NCI-H1930 (cell line): ENCODE results near the gene TCERG1L.
"Not testable (repeated sequence)": the region's sequence is repeated elsewhere in the genome, so short reads cannot be mapped to it uniquely, and the experiment has no call there.

ENCODE experiments used
- DNase-seq, 2 experiments: peaks; one replicate each; lab custom pipeline; 2025; lab: John Stamatoyannopoulos, UW

TCERG1L gene

DNA sequence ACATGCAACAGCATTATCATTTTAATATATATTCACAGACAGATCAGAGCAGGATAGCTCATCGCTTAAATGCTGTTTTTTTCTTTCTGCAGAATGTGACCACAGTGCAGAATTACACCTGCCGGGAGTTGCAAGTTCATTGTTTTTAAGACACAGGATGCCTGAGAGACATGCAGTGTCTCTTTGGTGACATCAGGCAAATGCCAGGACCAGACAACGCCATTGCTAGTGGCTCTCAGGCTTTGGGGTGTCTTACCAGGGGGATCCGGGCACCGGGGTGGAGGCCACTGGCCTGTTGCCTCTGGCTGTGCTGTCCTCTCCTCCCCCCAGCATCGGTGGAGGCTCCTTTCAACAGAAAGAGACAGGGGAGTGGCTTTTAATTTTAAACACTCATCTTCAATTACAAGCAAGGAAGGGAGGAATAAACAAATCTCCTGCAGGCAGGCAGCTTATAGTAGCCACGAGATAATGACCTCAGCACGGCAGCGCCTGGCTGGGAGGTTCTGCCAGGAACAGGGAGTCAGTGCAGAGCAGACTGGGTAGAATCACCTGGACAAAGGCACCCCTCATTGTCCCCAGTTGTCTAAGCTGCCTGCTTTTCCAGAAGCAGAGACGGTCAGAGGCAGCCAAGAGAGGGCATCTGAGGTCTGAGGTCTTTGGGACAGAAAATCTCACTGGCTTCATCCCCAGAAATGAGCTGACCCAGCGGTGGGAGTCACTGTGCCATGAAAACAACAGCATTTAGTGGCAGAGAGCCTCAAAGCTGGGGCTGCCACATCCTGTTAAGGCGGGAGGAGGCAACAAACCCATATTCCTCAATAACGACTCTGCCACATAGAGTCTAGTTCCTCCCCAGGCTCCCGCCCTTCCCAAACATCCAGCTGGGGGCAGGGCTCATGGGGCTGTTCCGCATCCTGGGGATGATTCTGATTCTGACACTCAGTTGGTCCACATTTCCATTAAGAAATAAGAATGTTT, 148.4 kb downstream of the TCERG1L start:
- DNase-seq: no peak

DNA sequence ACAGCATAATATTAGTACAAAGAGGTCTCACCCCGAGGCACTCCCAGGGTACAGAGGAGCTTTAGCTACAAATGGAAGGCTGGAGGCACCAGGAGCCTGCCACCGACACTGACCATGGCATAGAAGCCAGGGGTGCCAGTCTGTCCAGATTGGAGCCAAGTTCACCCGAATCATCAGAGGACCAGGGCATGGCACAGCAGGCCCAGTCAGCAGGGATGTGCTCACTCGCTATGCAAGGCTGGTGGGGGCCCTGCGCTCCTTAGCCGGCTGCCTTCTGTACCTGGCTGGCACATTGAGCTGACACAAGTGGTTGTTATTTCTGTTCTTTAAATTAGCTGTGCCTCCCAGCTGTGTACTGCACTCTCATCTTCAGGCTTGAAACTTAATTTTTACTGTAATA, 149.3 kb downstream of the TCERG1L start:
- no peak for DNase-seq

DNA sequence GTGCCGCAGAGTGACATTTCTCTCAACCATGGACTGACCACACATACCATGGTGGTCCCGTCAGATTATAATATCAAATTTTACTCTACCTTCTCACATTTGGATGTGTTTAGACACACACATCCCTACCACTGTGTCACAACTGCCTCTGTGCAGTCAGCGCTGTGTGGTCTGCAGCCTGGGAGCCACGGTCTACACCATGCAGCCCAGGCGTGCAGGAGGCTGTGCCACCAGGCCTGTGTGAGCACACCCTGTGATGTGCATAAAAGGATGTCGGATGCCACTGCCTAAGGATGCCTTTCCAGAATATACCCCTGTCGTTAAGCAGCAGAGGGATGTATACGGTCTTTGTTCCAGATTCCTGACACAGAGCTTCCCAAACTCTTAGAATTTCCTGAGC, 150.4 kb downstream of the TCERG1L start:
- DNase-seq: no peak

DNA sequence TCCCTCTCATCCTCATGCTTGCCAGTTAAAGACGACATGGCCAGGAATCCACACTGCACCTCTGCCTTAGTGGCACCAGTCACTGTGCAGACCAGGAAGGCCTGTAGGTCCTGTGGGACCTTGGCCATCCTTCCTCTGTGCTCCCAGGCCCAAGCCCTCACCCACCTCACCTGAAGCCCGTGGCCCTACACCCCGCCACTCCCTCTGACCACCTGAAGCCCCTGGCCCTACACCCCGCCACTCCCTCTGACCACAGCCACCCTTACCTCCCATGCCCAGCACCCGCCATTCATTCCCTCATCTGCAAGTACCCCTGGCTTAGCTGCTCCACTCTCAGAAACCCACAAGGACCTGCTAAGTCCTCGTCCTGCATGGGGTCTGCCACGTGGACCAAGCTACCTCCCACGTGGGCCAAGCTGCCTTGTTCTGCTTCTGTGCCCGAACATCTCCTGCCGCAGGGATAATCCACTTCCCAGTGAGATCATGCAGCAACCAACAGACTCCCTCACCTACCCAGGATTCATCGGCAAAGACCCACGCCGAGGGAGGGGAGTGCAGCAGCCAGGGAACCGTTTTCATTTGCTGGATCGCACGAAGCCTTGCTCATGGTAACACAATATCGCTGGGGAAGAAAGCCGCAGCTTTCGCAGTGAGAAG, 151.2 kb downstream of the TCERG1L start:
- DNase-seq: no peak

DNA sequence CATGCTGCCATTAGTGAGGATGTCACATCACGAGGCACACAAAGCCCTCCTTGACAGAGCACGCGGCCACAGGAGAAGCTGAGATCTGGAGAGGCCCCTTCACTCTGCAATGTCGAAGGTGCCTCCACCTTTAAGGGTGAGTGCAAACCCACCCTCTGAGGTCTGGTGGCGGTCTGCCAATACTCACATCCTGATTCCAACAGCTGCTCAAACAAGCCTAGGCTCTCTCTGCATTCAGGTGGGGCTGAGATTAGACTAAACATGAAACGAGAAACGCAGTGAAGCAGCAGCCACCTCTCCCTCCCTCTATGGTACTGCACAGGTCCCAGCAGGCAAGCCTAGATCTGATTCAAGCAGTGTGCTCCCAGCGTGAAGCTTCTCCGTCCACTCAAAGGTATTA, 151.8 kb downstream of the TCERG1L start:
- DNase-seq: no peak

DNA sequence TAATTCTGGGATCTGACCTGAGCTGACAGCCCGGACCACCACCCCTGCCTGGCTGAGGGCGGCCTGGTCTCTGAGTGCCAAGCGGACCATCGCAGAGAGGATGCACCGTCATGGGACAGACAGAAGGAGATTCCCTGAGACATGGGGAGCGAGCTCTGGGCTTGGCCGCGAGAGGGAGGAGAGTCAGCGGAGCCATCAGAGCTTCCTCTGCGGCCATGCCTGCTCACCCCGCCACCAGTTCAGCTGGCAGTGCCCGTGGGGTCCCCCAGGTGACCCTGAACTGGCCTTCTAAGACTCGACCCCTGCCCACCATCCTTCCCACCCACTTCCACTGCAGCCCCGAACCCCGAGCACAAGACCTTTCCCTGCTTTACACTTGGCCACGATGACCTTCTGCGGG, 152.8 kb downstream of the TCERG1L start:
- DNase-seq: no peak

DNA sequence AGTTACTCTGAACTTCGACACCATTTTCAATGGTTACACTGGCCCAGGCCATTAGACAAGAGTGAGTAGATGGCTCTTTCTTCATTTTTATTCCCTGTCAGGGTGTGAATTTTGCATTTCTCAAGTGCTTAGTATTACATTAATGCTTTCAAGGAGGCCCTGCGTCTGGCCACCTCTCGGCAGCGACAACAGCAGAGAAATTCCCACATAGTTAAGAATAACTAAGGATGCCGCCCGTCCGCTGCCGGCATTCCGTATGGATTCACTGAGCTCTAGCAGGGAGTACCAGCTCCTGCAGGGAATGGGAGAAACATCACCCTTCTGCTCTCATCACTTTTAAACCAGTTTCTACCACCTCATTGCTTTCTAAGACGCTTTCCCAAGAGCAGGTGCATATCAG, 153.6 kb downstream of the TCERG1L start:
- no peak for DNase-seq

DNA sequence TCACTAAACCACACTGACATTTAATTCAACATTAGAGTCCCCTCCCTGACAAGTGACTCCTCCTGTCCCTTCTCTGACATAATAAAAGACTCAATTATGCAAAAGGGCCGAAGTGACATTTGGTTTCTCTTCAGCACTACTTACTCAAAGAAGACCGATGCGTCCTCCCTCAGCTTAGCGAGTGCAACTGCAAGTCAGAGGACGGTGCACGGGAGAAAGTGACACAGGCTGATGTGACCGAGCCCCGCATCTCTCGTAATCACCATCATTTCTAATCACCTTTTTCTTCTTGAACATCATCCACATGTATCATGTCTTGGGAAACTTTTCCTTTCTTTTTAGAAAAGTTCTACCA, 155.7 kb downstream of the TCERG1L start:
- DNase-seq: no peak

DNA sequence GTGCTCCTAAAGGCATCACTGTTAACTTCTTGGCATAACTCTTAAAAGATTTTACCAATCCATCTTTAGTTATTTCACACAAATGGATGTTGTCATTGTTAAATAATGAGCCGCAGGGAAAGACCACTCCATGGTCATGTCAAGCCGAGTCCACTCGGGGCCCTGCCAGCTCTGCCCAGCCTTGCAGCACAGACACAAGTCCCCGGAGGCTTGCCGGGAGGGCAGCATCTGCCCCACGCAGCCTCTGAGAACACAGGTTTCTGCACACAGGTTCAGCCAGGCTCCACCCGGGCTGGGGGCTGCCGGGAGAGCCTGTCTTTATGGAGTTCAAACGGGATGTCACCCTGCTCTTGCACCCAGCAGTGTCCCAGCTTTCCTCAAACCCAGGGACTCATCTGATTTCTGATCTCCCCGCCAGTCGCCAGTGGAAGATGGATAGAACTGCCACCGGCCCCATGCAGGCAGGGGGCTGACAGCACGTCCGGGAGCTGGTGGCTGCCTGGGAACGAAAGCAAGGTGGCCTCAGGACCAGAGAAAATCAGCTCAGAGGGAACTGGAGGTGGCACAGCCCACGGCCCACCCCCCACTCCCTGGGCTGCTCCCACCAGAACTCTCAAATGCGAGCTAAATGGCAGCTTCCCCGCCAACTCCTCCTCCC, 156.2 kb downstream of the TCERG1L start:
- DNase-seq: no peak

DNA sequence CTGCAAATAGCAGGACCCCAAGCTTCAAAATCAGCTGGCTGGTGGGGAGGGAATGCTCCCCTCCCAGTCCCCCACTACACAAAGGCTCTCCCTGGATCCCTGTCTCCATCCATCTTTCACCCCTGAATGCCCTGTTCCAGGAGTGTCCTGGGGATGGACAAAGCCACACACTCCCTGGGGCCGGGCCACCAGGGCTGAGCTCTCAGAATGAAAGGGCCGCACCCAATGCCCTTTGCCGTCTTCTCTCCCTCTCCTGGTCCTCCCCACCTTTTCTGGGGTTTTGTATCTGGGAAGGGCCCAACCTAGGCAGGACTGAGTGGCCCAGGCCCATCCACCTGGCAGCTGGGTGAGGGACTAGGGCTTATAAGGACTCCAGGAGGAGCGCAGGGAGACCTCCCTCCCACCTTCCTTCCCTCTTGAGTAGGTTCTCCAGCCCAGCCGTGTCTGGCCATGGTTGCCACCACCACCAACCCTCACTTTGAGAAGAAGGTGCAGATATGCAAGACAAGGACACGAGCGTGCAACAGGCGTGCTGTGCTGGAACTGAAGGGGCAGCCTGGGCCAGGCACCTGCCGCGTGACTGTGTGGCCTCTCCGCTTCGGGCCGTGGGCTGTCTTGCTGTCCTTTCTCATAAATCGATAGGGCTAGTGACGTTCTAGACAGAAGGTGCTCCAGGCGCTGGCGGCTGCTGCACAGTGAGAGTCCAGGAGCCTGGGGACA, 157.1 kb downstream of the TCERG1L start:
- DNase-seq: no peak

DNA sequence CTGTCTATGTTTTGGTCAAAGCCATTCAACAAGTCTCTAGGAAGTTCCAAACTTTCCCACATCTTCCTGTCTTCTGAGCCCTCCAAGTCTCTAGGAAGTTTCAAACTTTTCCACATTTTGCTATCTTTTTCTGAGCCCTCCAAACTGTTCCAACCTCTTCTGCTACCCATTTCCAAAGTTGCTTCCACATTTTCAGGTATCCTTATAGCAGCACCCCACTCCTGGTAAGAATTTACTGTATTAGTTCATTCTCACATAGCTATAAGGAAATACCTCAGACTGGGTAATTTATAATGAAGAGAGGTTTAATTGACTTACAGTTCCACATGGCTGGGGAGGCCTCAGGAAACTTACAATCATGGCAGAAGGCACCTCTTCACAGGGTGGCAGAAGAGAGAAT, 159.1 kb downstream of the TCERG1L start:
- DNase-seq: not testable (repeated sequence)

DNA sequence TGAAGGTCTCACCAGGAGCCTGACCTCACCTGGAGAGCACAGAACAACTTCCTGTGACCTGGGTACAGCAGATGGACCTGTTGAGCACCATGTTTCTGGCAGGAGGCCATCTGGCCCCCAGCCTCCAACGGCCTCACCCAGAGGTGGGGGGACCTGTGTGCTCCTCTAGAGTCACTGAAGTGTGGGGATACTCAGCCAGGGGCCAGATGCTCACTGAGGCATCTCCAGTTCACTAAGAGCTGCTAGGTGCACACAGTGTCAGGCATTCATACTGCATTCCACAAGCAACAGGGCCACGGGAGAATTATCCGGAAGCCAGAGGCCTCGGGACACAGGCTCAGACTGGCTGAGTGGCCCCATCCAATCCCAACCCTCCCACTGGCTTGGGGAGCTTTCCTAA, 161.4 kb downstream of the TCERG1L start:
- no peak for DNase-seq

DNA sequence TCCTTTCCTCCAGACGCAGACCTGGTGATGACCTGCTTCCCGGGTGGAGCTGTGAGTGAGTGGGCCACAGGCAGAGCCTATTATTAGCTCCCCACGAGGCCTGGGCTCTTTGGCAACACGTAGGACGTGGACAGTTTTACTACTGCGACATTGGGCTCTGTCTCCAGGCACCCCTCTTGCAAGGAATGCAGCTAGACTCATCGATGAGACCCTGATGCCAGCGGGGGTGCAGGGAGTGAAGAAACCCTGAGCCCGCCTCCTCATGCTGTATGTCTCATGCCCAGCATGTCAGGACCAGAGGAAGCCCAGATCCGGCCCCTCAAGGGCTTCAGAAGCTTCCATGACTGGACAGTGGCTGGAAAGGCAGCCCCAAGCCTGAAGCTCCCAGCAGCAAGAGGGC, 161.9 kb downstream of the TCERG1L start:
- no peak for DNase-seq

DNA sequence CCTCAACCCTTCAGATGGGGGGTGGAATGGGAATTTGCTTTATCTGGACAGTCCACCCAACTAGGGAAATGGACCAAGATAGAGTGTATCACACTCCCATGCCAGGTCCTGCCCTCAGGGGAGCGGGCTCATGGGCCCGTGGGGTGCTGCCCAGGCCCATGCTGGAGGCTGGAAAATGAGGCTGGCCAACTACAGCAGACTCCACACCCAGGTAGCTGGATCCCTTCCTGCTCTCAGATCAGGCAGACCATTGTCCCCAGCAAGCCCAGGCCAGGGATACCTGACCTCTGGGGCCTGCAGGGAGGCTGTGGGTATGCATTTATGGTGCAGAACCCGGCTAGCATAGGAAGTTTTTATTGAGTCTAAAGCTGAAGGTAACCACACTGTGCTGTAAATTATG, 162.4 kb downstream of the TCERG1L start:
- no peak for DNase-seq

DNA sequence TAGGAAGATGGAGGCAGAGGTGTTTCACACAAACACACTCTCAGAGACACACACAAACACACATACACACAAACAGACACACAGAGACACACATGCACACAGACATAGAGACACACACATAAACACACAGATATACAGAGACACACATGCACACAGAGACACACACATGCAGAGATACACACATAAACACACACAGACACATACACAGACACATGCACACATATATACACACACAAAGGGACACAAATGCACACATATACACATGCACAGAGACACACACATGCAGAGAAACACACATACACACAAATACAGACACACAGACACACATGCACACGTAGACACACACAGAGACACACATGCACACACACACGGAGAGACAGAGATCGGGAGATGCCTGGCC, 163.3 kb downstream of the TCERG1L start:
- DNase-seq: no peak

DNA sequence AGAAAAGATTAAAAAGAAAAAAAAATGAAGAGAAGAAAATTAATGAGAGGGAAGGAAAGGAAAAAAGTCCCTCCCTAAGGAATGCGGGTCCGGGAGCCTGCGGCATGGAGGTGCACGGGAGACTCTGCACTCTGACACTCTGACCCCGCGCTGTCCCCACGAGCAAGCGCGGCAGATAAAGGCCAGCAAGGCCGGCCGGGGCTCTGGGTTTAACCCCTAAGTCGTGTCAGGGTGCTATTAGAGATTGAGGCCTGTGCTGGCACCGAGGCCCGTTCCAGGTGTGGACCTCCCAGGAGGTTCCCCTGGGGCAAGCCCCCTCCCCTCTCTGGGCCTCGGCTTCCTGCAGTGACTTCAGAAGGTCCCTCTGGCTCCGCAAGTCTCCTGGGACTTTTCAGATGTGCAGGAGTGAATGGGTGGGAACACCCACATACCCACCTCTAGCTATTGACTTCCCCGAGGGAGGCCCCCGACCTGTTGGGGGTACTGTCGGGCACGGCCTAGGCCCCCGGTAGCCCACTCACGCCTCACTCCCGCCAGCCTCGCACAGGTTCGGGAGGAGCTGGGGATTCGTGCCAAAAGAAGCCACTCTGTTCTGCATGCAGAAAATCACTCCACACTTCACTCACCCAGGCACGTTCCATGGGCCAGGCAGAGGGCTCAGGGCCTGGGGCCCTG, 164.1 kb downstream of the TCERG1L start:
- DNase-seq: no peak

DNA sequence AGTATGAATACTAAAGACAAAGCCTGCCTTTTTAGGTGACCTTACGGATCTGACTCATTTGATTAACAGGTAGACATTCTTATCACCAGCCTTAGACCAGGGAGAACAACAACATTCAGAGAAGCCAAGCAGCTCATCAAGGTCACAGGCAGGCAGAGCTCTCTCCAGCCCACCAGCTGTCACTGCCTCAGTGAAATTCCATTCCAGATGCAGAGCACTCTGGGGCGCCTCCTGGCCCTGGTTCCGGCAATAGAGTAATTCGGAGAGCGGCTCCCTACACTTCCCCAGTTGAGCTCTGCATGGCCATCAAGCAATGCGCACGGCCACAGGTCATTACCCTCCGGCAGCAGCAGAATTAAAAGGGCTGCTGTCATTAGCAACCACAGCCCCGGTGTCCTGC, 164.7 kb downstream of the TCERG1L start:
- DNase-seq: no peak

DNA sequence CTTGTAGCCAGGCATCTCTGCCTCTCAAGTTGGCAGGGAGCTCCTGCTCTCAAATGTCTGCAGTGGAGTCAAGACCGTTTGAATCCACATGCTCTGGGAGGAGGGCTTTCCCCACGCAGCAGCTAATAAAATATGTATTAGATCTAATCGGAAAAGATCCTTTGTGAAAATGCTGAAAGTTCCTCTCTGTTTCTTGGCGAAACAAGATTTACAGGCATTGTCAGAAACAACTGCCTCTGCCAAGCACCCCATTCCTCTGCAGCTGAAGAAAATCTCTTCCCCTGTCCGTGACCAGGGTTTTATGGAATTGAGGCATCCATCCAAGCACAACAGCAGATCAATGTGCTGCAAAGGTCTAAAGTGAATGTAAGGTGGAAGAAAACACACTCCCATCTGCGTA, 165.8 kb downstream of the TCERG1L start:
- DNase-seq: no peak

DNA sequence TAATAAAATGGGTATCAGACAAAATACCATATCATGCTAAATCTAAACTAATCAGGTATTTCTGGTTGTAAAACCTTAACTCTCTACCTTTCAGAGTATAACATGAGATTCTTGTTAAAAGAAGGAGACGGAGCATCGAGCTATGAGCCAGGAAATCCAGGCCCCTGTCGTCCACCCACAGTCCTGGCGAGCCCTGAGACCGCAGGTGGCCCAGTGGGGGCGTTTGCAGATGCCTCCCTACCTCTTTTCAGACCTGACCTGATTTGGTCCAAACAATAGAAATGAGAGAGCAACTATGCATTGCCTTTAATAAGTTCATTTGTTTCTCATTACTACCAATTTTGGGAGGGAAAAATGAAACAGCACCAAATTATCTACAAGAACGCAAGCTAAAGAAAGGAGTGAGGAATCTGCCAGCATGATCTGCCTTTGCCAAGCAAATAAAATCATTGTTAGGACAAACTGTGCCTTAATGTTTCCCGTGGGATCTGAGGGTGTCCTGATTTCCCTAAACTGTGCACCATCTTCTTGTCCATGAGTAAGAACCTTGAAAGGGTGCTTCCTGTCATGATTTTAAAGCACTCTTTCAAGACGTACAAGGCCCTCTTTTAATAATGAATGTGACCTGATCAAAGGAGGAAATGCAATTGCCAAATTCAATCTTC, 166.7 kb downstream of the TCERG1L start:
- no peak for DNase-seq

DNA sequence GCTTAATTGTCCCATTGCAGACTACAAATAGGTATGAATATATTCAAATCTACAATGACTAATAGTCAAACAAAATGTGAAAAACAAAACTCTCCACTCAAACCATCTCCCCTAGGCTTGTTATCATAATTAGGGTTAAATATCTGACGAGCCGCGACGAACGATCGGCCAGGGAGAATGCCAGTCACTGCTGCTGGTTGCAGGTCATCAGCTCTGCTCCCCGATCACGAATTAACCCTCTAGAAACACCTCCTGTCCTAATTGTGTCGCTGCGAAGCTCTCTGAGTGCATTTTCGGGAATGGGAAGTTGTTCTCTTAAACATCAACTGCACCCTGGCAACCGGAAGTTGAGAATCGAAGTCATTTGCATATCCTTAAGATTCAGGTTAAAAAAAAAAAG, 167.3 kb downstream of the TCERG1L start:
- no peak for DNase-seq
